ENCODE data around the gene FBXO24.

FBXO24 gene

GRCh38 chr7:100620804-100621203 lies 34.7 kb downstream of the FBXO24 start:
- DNase-seq (ENCODE audit: low read depth): no peak

- DNase-seq (ENCODE audit: low read depth): no peak
Measured at GRCh38 chr7:100621554-100621953, 35.4 kb downstream of the FBXO24 start.

- no peak for DNase-seq (ENCODE audit: low read depth)
Measured at GRCh38 chr7:100623951-100624824, 38.1 kb downstream of the FBXO24 start.

- DNase-seq (ENCODE audit: low read depth): no peak
Measured at GRCh38 chr7:100626055-100626454, 39.9 kb downstream of the FBXO24 start.

GRCh38 chr7:100626530-100627237 lies 40.6 kb downstream of the FBXO24 start:
- DNase-seq (ENCODE audit: low read depth): peak; percentile 86

- DNase-seq (ENCODE audit: low read depth): no peak
Measured at GRCh38 chr7:100627238-100627549, 41.1 kb downstream of the FBXO24 start.

GRCh38 chr7:100629117-100629716 lies 43.1 kb downstream of the FBXO24 start:
- DNase-seq (ENCODE audit: low read depth): no peak

- no peak for DNase-seq (ENCODE audit: low read depth)
Measured at GRCh38 chr7:100630066-100630465, 43.9 kb downstream of the FBXO24 start.

- DNase-seq (ENCODE audit: low read depth): peak; percentile 28
Measured at GRCh38 chr7:100632951-100633717, 47.0 kb downstream of the FBXO24 start.

- no peak for DNase-seq (ENCODE audit: low read depth)
Measured at GRCh38 chr7:100639995-100640516, 53.9 kb downstream of the FBXO24 start.

- no peak for DNase-seq (ENCODE audit: low read depth)
Measured at GRCh38 chr7:100640517-100641440, 54.7 kb downstream of the FBXO24 start.

GRCh38 chr7:100641463-100641859 lies 55.3 kb downstream of the FBXO24 start, which contains the start of gene TFR2:
TFR2 (minus strand) TSS chr7:100641552; CDS start chr7:100641509, 43 bp downstream.
- no peak for DNase-seq (ENCODE audit: low read depth)

- no peak for DNase-seq (ENCODE audit: low read depth)
Measured at GRCh38 chr7:100641860-100642533, 55.9 kb downstream of the FBXO24 start.

GRCh38 chr7:100642534-100642907 lies 56.4 kb downstream of the FBXO24 start:
- no peak for DNase-seq (ENCODE audit: low read depth)

GRCh38 chr7:100649826-100650565 lies 63.9 kb downstream of the FBXO24 start:
- no peak for DNase-seq (ENCODE audit: low read depth)
